ENCODE data around the gene ESPN. TPM values are rescaled to one million over a fixed set of nuclear protein-coding genes. Genes with fewer than 3 reads are reported as not detected.
"Not testable (repeated sequence)": the region's sequence is repeated elsewhere in the genome, so short reads cannot be mapped to it uniquely, and the experiment has no call there.

ESPN gene
- polyA plus RNA-seq, 4 donors, result 14.0 to 26.5 (median 20.6) TPM

DNA sequence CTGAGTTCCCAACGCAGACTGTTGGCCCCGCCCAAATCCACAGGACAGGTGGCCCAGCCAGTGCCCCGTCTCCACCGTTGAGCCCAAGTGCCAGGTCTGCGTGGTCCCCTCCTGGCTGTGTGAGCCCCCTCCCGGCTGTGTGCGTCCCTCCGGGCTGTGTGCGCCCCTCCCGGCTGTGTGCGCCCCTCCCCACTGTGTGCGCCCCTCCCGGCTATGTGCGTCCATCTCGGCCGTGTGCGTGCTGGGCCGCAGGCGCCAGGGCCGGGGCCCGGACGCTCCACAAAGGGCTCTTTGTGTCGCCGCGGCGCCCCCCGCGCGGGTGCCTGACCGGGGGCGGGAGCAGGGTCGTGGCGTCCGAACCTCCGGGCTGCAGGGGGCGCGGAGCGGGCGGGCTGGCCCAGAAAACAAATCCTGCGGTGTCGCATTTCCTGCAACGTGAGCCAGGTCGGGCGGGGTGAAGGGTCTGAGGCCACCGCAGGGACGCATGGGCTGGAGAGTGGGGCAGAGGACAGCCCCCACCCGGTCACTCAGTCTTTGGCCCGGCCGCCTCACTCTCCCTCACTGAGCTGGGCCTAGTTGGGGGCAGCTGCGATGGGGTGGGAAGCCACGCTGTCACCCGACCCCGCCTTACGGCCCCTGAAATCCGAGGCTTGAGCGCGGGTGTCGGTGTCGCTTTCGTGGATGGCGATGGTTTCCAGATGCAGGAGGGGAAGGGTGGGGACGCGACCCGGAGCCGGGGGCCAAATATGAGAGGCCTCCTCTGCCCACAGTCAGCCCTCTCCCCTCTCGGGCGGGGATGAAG, 22.6 kb downstream of the ESPN start:
- no peak for DNase-seq (ENCODE audit: low read depth in 4 of 4, low spot score in 2 of 4)

DNA sequence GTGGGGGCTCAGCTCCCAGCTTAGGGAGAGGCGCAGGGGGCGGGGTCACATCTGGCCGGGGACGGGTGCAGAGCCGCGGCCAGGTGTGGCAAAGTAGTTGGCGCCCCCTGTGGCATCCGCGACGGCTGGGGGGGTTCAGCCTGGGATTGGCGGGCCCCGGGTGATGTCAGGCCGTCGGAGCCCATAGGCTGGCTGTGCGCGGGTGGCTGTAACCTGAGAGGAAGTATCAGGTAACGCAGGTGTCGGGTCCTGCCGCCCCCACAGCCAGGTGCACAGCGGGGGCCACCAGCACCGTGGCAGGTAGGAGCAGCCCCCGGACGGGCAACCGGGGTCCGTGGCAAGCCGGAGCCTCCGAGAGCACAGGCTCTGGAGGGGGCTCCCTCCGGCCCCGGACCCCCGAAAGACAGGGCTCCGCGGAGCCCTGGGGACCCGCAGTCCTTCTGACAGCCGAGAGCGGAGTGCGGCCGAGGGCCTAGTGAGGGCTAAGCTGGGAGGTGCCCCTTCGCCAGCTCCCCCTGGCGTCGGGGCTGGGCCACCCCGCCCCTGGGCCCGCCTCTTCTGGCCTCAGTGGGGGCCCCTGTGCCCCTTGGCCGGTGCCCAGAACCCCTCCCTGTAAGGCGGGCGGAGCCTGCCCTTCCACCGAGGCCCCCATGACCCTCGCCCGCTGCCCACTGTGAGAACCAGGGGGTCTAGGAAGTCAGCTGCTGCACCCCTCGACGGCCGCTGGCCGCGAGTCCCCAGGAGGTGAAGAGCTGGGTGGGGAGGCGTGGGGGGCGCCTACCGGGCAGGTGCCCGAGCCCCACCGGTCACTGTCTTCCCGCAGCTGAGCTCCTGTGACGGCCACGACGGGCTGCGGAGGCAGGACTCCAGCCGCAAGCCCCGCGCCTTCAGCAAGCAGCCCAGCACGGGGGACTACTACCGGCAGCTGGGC, 23.5 kb downstream of the ESPN start:
- DNase-seq (ENCODE audit: low read depth in 4 of 4, low spot score in 2 of 4), result no peak

DNA sequence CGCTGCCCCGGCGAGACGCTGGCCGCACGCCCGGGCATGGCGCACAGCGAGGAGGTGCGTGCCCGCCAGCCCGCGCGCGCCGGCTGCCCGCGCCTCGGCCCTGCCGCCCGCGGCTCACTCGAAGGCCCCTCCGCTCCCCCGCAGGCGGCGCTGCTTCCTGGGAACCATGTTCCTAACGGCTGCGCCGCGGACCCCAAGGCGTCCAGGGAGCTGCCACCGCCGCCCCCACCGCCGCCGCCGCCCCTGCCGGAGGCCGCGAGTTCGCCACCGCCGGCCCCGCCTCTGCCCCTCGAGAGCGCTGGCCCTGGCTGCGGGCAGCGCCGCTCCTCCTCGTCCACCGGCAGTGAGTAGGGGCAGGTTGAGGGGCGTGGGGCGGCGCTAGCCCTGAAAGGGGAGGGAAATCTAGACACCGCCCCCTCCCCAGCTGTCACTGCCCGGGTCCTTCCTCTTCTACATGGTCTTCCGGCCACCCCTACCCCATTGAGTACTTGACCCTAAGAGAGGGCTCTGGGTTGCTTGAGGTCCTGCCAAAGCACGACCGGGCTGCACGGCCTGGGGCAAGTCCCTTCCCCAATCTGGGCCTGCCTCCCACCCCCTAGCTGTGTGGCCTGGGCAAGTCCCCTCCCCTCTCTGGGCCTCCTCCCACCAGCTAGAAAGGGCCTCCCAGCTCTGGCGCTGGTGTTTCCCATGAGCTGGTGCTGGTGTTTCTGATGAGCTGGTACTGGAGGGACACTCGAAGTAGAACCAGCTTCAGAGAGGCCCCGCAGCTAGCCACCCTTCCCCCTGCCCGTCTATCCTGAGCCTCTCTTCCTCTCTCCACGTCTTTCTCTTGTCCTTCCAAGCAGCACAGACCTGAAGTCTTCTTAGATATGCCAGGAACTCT, 24.4 kb downstream of the ESPN start:
- no peak for DNase-seq (ENCODE audit: low read depth in 4 of 4, low spot score in 2 of 4)

DNA sequence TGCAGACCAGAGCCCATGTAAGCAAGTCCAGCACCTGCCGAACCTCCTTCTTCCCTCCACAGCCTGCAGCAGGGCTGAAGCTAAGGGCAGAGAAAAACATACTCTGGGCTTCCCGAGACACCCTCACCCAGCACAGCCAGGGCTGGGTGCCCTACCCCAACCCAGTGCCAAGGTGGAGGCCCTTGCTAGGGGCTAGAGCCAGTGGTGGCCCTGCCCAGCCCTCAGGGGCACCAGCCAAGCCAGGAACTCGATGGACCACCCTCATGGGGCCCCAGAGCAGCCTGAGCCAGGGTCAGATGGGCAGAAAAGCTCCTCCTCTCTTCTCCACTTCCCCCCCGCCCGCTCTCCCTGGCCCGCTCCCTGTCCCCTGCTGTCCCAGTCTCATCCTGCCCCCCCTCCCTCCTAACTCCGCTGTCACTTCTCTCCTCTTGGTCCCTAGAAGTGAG, 25.5 kb downstream of the ESPN start:
- DNase-seq (ENCODE audit: low read depth in 4 of 4, low spot score in 2 of 4), result no peak

DNA sequence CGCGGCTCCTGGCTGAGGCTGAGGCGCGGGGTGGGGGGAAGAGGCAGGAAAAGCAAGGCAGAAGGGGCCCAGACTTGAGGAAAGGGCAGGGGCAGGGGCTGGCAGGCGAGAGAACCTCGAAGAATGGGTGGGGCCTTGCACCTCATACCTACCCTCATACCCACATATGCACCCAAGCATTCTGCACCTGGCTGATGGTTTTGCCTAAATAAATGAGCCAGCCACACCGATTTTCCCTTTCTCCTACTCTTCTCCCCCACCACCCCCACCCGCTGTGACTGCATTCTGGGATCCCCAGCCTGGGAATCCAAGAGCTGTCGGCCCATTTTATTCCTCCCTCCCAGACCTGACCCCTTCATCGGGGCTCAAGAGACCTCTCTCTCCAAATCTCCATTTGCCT, 25.9 kb downstream of the ESPN start:
- DNase-seq (ENCODE audit: low read depth in 4 of 4, low spot score in 2 of 4), result not testable (repeated sequence)

DNA sequence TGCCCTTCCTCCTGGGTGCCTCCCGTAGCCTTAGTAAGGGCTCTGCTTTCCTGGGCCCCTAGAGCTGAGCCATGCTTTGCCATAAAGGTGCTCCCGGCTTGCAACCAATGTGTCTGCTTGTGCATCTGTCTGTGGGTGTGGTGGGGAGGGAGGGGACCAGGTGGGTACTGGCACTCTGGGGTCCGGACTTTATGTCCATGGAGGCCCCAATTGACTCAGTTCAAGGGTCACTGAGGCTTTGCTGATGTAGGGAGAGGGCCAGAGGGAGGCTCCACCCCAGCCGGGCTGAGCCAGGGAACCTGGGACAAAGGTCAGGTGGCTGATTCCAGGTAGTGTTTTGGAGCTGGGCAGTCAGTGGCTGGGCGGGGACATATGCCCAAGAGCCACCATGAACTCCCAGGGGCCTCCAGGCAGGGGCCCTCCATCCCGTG, 26.4 kb downstream of the ESPN start:
- DNase-seq (ENCODE audit: low read depth in 4 of 4, low spot score in 2 of 4), result no peak

DNA sequence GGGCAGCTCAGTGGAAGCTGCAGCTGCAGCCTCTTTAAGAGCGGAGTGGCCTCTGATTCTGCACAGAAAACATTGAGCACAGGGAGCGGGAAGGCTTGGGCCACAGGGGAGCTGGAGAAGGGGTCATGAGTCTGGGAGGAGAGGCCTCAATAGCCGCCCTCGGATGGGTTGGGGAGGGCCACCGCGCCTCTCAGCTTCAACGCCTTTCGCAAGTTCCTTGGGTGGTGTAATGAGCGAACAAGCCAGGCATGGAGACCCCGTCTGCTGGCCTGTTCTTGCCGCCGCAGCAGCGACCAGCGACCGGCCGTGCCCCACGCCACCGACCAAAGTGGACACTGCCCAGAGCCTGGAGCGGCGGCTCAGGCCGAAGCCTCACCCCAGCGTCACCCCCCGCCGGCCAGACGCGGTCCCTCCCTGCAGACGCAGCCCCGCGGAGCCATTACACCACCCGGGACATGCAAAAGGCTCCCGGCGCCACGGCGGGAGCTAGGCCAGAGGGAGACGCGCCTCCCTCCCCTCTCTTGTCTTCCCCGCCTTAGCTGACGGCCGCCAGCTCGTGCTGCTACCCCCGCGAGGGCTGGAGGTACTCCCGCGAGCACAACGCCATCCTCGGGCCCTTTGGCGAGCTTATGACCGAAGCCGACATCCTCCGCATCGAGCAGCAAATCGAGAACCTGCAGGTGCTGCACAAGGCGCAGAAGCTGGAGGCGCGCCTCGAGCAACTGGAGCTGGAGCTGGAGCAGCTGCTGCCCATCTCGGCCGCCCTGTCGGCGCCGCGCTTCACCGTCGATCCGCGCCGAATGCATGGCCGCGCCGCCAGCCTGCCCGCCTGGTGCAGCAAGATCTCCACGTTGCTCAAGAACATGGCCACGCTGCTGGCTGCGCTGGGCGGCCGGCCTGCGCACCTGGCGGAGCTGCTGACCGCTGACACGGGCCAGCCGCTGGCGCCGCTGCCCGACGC, 29.6 kb downstream of the ESPN start:
- not testable (repeated sequence) for DNase-seq (ENCODE audit: low read depth in 4 of 4, low spot score in 2 of 4)

DNA sequence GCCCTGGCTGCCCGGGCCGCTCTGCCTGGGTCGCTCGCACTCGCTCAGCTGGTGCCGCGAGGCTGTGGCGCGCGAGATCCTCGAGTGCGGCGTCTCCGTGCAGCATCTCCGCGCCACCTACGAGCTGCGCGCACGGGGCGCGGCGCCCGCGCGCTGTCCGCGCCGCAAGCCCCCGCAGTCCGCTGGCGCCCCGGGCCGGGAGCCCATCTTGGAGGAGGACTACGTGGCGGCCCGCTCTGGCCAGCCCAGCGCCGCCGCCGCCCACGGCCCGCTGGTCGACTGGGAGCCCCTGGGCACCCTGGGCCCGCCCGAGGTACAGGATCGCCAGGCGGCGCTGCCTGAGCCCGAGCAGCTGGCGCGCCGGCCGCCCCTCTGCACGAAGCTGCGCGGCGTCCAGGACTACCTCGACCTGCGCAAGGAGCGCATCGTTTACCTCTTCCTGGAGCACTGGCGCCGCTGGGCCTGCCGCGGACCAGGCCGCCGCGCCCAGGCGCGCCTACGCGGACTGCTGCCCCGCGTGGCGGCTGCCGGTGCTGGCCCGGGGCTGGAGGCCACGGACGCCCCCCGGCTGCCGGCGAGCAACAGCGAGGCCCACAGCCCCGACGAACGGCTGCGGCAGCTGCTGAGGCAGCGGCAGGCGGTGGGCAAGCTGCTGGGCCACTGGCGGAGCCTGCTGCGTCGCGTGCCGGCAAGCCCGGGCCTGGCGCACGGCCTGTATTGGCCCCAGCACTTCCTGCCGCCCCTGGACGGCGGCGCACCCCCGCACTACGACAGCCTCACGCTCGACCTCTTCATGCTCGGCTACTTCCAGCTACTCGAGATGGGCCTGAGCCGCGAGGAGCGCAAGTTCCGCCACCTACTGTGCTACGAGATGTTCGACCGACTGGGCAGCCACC, 30.5 kb downstream of the ESPN start:
- DNase-seq (ENCODE audit: low read depth in 4 of 4, low spot score in 2 of 4), result no peak

DNA sequence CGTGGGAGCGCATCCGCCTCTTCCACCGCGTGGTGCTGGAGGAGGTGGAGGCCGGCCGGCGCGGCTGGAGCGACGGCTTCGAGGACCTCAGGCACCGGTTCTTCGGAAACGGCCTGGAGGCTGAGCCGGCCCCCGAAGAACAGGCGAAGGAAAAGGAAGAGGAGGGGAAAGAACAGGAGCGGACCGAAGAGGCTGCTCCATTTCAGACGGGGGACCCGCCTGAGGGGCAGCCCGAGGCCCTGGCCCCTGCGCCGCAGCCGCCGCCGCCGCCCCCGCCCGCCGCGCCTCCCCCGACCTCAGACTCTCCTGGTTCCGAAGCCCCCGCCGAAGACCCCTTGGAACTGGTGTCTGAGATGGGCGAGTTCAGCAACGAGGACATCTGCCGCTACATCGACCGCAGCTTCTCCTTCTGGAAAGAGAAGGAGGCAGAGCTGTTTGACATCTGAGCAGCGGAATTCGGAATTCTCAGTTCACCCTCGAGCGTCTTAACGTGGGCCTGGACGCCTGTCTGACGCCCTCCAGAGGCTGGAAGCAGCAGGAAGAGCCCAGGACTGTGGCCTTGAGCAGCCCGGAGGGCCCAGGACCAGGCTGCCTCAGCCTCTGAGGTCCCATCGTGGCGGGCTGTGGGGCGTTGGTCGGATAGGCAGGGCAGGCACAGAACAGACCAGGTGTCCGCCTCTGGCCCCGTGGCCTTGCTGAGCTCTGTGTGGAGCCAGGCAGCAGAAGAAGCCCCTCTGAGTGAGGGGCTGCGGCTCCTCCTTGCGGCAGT, 31.4 kb downstream of the ESPN start:
- DNase-seq (ENCODE audit: low read depth in 4 of 4, low spot score in 2 of 4), result not testable (repeated sequence)

DNA sequence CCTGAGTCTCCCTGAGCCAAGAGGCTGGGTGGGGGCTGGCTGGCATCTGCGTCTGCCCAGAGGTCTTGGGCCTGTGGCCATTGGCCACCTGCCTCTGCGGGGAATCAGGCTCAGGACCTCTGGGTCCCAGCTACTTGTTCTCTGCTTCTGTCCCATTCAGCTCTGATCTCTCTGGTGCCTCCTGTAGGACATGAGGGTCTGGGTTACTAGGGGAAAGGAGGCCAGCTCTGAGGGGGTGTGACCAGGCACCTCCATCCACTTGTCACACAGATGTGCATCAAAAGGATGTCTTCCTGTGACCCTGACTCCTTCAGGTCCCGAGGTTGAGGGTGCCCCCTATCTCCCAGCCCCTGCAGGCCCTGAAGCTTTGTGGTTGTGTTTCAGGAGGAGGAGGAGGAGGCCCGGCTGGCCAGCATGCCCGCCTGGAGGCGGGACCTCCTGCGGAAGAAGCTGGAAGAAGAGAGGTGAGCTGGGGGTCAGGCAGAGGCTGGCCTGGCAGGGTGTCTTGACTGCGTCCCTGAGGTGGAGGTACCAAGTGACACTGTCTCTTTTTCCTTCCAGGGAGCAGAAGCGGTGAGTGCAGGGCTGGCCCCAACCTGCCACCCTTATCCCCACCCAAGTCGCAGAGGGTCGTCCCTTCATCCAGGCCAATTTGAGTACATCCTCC, 32.4 kb downstream of the ESPN start:
- DNase-seq (ENCODE audit: low read depth in 4 of 4, low spot score in 2 of 4), result no peak

DNA sequence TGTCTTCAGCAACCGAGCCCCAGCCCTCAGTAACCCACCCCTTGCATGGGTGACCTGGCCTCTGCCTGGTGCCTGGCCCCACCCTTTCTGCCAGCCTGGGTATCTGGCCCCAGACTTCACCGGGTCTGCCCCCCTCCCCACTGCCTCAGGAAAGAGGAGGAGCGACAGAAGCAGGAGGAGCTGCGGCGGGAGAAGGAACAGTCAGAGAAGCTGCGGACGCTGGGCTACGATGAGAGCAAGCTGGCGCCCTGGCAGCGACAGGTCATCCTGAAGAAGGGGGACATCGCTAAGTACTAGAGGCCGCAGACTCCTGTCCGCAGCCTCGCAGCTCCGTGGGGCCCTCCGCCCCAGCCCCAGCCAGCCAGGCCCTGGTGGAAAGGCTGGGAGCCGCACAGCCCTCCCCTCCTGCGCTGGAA, 35.3 kb downstream of the ESPN start:
- no peak for DNase-seq (ENCODE audit: low read depth in 4 of 4, low spot score in 2 of 4)

DNA sequence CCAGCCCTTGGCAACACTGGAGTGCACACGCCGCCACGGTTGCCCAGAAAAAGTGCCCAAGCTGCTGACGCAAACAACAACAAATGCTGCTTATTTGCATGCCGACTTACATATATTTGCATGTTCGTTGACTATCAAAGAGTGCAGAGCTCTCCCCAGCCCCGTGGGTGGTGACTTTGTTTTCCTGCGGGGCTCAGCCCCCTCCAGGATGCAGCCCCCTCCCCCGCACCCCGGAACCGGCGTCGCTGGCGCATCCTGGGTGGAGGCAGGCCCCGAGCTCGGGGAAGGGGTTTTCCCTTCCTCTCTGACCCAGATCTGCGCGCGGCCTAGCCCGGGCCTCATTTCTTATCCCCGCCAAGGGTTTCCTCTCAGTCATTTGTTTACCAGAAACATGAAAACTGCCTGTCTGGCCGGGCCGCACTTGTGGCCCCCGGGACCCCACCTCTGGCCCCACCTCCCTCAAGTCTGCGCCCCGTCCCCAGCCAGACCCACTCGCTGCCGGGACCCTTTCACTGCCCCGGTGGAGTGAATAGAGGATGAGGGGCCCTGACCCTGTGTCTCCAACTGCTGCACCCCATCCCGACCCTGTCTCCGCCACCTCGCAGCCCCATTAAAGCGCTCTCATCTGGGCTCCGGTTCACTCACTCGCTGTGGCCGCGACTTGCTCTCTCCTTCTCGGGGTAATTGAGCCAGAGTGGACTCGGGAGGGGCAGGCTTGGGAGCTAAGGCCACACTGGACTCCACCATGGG, 35.9 kb downstream of the ESPN start:
- no peak for DNase-seq (ENCODE audit: low read depth in 4 of 4, low spot score in 2 of 4)

DNA sequence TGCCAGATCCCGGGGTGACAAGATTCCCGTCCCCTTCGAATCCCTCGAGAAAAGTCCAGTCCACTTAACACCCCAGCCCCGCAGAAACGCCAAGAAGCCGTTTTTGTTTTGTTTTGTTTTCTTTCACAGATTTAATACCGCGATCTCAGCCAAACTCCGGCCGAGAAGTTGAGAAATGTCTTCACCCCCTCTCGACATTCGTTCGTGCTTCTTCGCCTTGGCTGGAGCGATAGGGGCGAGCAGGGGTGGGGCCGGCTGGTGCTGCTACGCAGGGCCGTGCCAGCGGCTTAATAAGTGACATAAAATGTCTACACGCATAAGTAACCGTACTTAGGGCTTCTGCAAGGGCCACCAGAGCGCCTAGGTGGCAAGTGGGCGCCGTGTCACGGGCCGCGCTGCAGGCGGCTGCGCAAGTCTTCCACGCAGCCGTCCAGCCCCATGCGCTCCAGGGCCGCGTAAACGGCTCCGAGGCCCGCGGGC, 36.5 kb downstream of the ESPN start:
- DNase-seq (ENCODE audit: low read depth in 4 of 4, low spot score in 2 of 4), result no peak

DNA sequence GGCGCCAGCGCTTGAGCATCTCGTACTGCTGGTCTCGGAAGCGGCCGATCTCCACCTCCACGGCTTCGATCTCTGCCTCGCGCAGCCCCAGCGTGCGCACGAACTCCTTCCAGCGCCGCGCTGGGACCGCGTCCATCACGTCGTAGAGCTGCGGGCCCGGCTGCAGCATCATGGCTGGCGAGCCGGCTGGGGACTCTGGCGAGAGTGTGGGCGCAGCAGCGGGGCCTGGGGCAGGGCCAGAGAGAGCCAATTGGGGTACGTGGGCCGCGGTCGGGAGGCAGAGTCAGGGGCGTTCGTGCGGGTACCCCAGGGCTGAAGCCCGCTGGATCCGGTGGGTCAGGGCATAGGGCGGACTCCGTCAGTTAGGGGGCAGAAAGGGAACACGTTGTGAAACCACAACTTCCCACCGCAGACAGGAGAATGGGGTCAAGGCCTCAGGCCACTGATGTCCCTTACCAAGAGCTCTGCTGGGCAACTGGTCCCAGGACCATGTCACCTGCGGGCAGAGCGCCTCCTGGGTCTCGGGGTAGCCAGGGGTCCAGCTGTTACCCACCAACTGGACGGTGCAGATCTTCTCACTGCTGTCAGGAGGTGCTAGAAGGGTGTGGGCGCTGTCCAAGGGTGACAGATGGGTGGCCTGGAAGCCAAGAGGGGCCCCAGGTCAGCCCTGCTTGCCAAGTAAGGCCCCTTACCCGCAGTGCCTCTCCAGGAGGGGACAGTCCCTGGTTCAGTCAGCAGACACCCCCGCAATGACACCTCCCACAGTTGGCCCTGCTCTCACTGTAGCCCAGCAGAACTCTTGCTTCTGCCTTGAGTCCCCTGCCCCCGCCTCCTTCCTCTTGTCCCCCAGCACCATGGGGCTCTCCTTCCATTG, 37.2 kb downstream of the ESPN start:
- DNase-seq (ENCODE audit: low read depth in 4 of 4, low spot score in 2 of 4), result no peak

DNA sequence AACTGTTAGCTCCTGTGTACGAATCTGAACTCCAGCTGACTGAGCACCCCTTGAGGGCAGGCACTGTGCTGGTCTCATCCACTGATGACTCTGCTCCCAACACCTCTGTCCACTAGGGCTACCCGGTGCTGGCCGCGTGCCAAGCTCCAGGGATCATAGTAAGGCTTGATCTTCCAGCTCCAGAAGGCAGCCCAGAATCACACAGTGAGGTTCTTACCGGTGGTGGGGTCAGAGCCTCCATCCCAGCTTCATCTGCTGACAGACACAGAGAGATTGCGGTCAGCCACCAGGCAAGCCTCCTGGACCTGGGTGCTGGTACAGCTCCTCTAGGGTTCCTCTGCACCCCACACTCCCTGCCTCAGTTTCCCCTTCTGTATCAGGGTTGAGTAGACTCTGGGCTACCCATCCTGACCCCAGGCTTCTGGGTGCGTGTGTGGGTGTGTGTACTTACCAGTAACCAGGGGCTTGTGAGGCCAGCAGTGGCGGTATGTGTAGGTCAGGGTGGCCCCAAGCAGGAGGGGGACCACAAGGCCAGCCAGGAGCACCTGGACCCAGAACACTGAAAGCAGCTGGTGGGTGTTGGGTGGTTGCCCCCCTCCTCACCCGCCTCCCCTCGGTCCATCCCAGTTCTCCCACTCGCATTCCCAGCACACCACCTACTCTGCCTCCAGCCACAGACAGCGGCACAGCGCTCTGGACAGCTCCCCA, 38.0 kb downstream of the ESPN start:
- DNase-seq (ENCODE audit: low read depth in 4 of 4, low spot score in 2 of 4), result no peak
